Stimulated activated naive CD4-positive, alpha-beta T cell (primary cell): Measurements from ENCODE around the gene REM2.

ENCODE experiments used
- DNase-seq, 6 experiments: peaks; one replicate each; lab custom pipeline; 2025; lab: John Stamatoyannopoulos, UW

The REM2 gene

GRCh38 chr14:22928237-22929103 is 45.4 kb downstream of the REM2 start:
- DNase-seq, result no peak

GRCh38 chr14:22929104-22929960 is 46.3 kb downstream of the REM2 start, which contains the start of gene PRMT5:
PRMT5 (minus strand) TSS chr14:22929376; CDS start chr14:22929361, 15 bp downstream.
- peak; percentile 91 to 98 (median 98) for DNase-seq

GRCh38 chr14:22929961-22930364 is 46.9 kb downstream of the REM2 start:
- peak in 1 of 6 experiments; percentile 82 for DNase-seq

GRCh38 chr14:22932146-22932545 is 49.1 kb downstream of the REM2 start:
- no peak for DNase-seq

- DNase-seq, result no peak
These were observed 52.1 kb downstream of the REM2 start for GRCh38 chr14:22935156-22935555.
